ENCODE data around the gene UBASH3A. TPM values are rescaled to one million over a fixed set of nuclear protein-coding genes. Genes with fewer than 3 reads are reported as not detected.

Gene UBASH3A
- total RNA-seq, 1 experiment from 2014 or later: not detected

- no peak for TF ChIP-seq CTCF (IDR thresholded peaks at IDR 0.05; ENCODE audit: unreplicated experiment)
- CTCF ChIA-PET: interaction anchor here (0.6 kb wide), 1 partner anchor 136 kb away, joined by 3 read pairs; no protein-coding TSS in a partner anchor
Observed at GRCh38 chr21:42398436-42399028, 5.2 kb upstream of the UBASH3A start.

GRCh38 chr21:42400525-42400924 lies 3.2 kb upstream of the UBASH3A start:
- intact Hi-C loops (cut with micrococcal nuclease; ENCODE audit: unreplicated experiment): no loop called here
- Mint-ChIP-seq H3K36me3 (ENCODE audit: insufficient read depth, unreplicated experiment) (no peaks in the 10 kb centered on the region), H3K4me3 (ENCODE audit: low read depth, unreplicated experiment) (no peak overlapping the region), H3K4me1 (ENCODE audit: low read depth, unreplicated experiment) (peaks cover 8% of the 10 kb centered on the region), H3K9me3 (ENCODE audit: low read depth, unreplicated experiment) (peaks cover 6% of the 10 kb centered on the region), H3K27ac (ENCODE audit: unreplicated experiment) (no peak overlapping the region), H3K27me3 (ENCODE audit: unreplicated experiment) (no peaks in the 10 kb centered on the region)
- no peak for DNase-seq
- CTCF ChIA-PET: no interaction called here
- BruUV-seq (replicated peaks): no TSS peak
- TF ChIP-seq CTCF (IDR thresholded peaks at IDR 0.05; ENCODE audit: unreplicated experiment): no peak

More at GRCh38 chr21:42398436-42399028, 5.2 kb upstream of the UBASH3A start:
- no peak for DNase-seq
- no peaks in the 10 kb centered on the region for H3K36me3 Mint-ChIP-seq (ENCODE audit: insufficient read depth, unreplicated experiment)
- no peak overlapping the region for H3K4me3 Mint-ChIP-seq (ENCODE audit: low read depth, unreplicated experiment)
- BruUV-seq (replicated peaks): no TSS peak
- intact Hi-C loops (cut with micrococcal nuclease; ENCODE audit: unreplicated experiment): no loop called here
- peaks cover 18% of the 10 kb centered on the region for H3K4me1 Mint-ChIP-seq (ENCODE audit: low read depth, unreplicated experiment)
- no peak overlapping the region for H3K27ac Mint-ChIP-seq (ENCODE audit: unreplicated experiment)
- no peaks in the 10 kb centered on the region for H3K27me3 Mint-ChIP-seq (ENCODE audit: unreplicated experiment)
- H3K9me3 Mint-ChIP-seq (ENCODE audit: low read depth, unreplicated experiment): peaks cover 6% of the 10 kb centered on the region

- intact Hi-C loops (cut with micrococcal nuclease; ENCODE audit: unreplicated experiment): no loop called here
- CTCF ChIA-PET: no interaction called here
- no TSS peak for BruUV-seq (replicated peaks)
- H3K9me3 Mint-ChIP-seq (ENCODE audit: low read depth, unreplicated experiment): peaks cover 6% of the 10 kb centered on the region
- H3K27me3 Mint-ChIP-seq (ENCODE audit: unreplicated experiment): no peaks in the 10 kb centered on the region
- DNase-seq: no peak
- H3K36me3 Mint-ChIP-seq (ENCODE audit: insufficient read depth, unreplicated experiment): no peaks in the 10 kb centered on the region
- H3K27ac Mint-ChIP-seq (ENCODE audit: unreplicated experiment): no peak overlapping the region
- TF ChIP-seq CTCF (IDR thresholded peaks at IDR 0.05; ENCODE audit: unreplicated experiment): no peak
- peaks cover 2% of the 10 kb centered on the region for H3K4me1 Mint-ChIP-seq (ENCODE audit: low read depth, unreplicated experiment)
- H3K4me3 Mint-ChIP-seq (ENCODE audit: low read depth, unreplicated experiment): no peak overlapping the region
Observed at GRCh38 chr21:42401154-42401553, 2.5 kb upstream of the UBASH3A start.

- H3K4me3 Mint-ChIP-seq (ENCODE audit: low read depth, unreplicated experiment): no peak overlapping the region
- no peaks in the 10 kb centered on the region for H3K36me3 Mint-ChIP-seq (ENCODE audit: insufficient read depth, unreplicated experiment)
- no peak overlapping the region for H3K27ac Mint-ChIP-seq (ENCODE audit: unreplicated experiment)
- no TSS peak for BruUV-seq (replicated peaks)
- H3K4me1 Mint-ChIP-seq (ENCODE audit: low read depth, unreplicated experiment): no peaks in the 10 kb centered on the region
- CTCF ChIA-PET: no interaction called here
- no peaks in the 10 kb centered on the region for H3K27me3 Mint-ChIP-seq (ENCODE audit: unreplicated experiment)
- no peak for DNase-seq
- TF ChIP-seq CTCF (IDR thresholded peaks at IDR 0.05; ENCODE audit: unreplicated experiment): no peak
- H3K9me3 Mint-ChIP-seq (ENCODE audit: low read depth, unreplicated experiment): peaks cover 6% of the 10 kb centered on the region
- intact Hi-C loops (cut with micrococcal nuclease; ENCODE audit: unreplicated experiment): no loop called here
Observed at GRCh38 chr21:42401820-42402251, 1.9 kb upstream of the UBASH3A start.
